ENCODE results near the gene MLLT6. TPM values are rescaled to one million over a fixed set of nuclear protein-coding genes. Genes with fewer than 3 reads are reported as not detected.

MLLT6 gene
- total and polyA plus RNA-seq, 2 of the 13 experiments (the other 11 are each of a cell fraction or from before 2014, with no cell fraction given) = 50.7 to 69.5 TPM

GRCh38 chr17:38701504-38702165, 3.4 kb upstream of the MLLT6 start (continued):
- TF ChIP-seq THAP7 (CRISPR knock-in tag; IDR thresholded peaks at IDR 0.05) (no peak), POLR2A (IDR thresholded peaks at IDR 0.05; ENCODE audit: insufficient read depth in 1 of 2, low read depth in 2 of 2, low read length in 2 of 2) (peak in 1 of 2 experiments; percentile 6; a peak in 1 of 4 replicates), ZNF235 (CRISPR knock-in tag; IDR thresholded peaks at IDR 0.05; ENCODE audit: borderline replicate concordance) (peak; percentile 11; the same call in 1 of the 2 replicates), BHLHE40 (IDR thresholded peaks at IDR 0.05; ENCODE audit: low read length) (peak; percentile 15; the same call in 1 of the 2 replicates), ZNF562 (CRISPR knock-in tag; IDR thresholded peaks at IDR 0.05; ENCODE audit: borderline replicate concordance) (no peak), ZBTB25 (CRISPR knock-in tag; IDR thresholded peaks at IDR 0.05) (no peak; the same call in 1 of the 2 replicates), PTBP1 (IDR thresholded peaks at IDR 0.05; ENCODE audit: low read depth, low read length, poor library complexity, severe bottlenecking) (no peak), ZNF124 (CRISPR knock-in tag; IDR thresholded peaks at IDR 0.05) (no peak), UBTF (CRISPR knock-in tag; IDR thresholded peaks at IDR 0.05) (no peak), ZNF232 (CRISPR knock-in tag; IDR thresholded peaks at IDR 0.05; ENCODE audit: borderline replicate concordance) (no peak; the same call in 1 of the 2 replicates), MIER2 (CRISPR knock-in tag; IDR thresholded peaks at IDR 0.05) (no peak), HHEX (CRISPR knock-in tag; IDR thresholded peaks at IDR 0.05) (no peak), TSC22D2 (CRISPR knock-in tag; IDR thresholded peaks at IDR 0.05; ENCODE audit: borderline replicate concordance) (no peak), DPF2 (CRISPR knock-in tag; IDR thresholded peaks at IDR 0.05; ENCODE audit: borderline replicate concordance, low read depth) (no peak), TEF (CRISPR knock-in tag; IDR thresholded peaks at IDR 0.05) (peak; percentile 54; the same call in 1 of the 2 replicates), ESRRA (CRISPR knock-in tag; IDR thresholded peaks at IDR 0.05; ENCODE audit: low read depth) (no peak), ZNF761 (CRISPR knock-in tag; conservative IDR thresholded peaks at IDR 0.05) (peak; percentile 82; the same call in 1 of the 2 replicates), ZNF280D (CRISPR knock-in tag; IDR thresholded peaks at IDR 0.05) (0 out of 2 replicates have a peak, but pooled peaks have one; percentile 57), SIX1 (CRISPR knock-in tag; IDR thresholded peaks at IDR 0.05; ENCODE audit: borderline replicate concordance) (peak; percentile 17; the same call in 1 of the 2 replicates), HNRNPH1 (optimal IDR thresholded peaks at IDR 0.05; ENCODE audit: low read depth, low read length) (peak; percentile 33), SMARCE1 (IDR thresholded peaks at IDR 0.05; ENCODE audit: borderline replicate concordance) (no peak), SRF (IDR thresholded peaks at IDR 0.05; ENCODE audit: low read depth, low read length) (no peak)

Measured in HepG2 (cell line).